Stromal cell of bone marrow (primary cell): ENCODE results near the gene PALLD.

Source experiments
- DNase-seq: peaks from one replicate; pipeline ENCODE4 v3.0.0-alpha.2; 2012; ENCODE audit warnings: low read depth

PALLD gene

DNA sequence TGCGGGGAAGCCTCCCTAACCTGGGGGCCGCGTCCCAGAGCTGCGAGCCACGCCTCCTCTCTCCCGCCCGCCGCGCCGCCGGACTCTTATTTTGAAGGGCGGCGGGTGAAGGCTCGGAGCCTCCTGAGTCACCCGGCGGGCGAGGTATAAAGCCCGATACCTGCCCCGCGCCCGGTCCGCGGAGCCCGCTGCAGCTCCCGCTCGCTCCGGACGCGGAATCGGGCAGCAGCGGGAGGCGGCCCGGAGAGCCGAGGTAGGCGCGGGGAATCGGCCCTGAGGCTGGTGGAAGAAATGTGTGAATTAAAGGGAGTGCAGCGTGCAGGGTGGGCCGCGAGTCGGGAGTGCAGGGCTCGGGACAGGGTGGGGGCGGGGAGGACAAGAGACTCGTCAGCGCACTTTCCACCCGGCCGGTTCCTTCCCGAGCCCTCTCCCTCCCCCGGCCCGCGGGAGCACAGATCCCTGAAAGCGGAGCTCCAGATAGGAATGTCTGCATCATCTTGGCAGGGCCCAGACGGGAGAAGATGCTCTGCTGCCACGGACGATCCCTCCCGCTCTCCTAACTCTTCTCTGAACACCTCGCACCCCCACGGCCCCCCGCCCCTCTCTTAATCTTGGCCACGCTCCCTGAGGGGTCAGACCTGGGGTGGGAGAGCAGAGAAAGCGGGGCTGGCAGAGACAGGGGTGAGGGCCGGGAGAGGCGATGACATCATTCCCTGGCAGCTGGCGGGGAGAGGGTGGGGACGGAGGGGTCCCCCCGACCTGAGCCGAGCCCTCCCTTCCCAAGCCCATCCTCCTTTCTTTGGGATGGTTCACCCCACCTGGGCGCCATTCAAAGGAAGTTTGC is 335.3 kb downstream of the PALLD start:
- peak; percentile 71 for DNase-seq

- DNase-seq, result no peak
Observed at GRCh38 chr4:168832763-168833575, 336.1 kb downstream of the PALLD start.

GRCh38 chr4:168833881-168834280 is 337.0 kb downstream of the PALLD start:
- no peak for DNase-seq

DNA sequence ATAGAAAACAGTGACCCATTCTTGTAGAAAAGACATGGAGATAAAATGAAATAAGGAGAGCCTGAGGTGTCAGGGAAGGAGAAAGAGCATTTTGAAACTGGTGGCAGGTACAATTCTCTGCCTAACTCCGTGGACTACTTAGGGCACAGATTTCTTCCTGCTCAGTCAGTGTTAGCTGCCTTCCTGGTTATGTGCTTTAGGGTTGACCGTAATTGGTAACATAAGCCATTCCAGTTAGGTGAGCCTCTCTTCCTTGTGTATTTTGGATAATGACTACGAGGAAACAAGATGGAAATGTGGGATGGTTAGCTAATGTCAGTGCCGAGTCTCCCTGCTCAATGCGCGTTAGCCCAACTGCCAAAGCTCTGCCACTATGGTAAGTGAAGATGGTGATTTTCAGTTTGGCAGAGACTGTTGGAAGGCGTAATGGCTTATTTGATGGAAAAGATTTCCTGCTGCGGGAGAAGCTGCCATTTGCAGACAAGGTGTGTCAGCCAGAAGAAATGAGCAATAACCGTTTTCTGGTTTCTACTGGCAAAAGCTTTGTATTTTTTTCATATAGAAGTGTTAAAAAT is 339.1 kb downstream of the PALLD start:
- DNase-seq, result no peak

GRCh38 chr4:168836490-168836889 is 339.6 kb downstream of the PALLD start:
- DNase-seq, result no peak

DNA sequence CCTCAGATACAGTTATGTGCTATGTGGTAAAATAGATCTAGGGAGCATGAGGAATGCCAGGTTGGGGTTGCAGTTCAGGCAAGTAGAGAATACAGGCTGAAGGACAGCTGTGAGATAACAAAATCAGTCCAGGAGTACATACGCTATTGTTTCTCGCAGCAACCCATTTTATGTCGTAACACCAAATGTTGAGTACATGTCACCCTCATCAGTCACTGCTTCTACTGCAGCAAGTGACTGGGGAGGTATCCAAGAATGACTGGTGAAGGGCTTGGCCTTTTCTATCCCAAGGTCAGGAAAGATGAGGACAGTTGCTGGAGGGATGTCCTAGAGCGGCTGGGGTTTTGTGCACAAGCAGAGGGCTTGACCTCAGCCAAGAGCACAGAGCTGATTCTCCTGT is 341.1 kb downstream of the PALLD start:
- no peak for DNase-seq

- DNase-seq, result no peak
Observed at GRCh38 chr4:168839758-168840391, 343.0 kb downstream of the PALLD start.

- DNase-seq, result no peak
Observed at GRCh38 chr4:168840392-168840763, 343.5 kb downstream of the PALLD start.

- no peak for DNase-seq
Observed at GRCh38 chr4:168841000-168841671, 344.3 kb downstream of the PALLD start.

- DNase-seq, result no peak
Observed at GRCh38 chr4:168841672-168842019, 344.8 kb downstream of the PALLD start.

DNA sequence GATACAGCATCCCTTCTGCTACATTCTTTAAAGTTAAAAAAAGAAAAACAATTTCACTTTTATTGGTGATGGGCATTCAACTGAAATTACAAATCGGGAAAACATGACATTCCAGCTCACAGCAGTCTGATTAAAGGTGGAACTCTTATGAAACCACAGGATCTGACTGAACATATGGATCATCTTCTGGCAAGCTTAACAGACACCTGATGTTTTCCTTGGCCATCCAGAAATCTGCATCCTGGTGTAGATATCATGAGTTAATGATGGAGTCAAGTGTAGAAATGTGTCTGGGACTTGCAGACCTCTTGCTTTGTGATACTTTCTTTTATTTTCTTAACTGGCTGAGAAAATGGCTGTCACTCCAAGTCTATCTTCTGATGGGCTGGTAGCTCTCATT is 345.3 kb downstream of the PALLD start:
- DNase-seq, result no peak

DNA sequence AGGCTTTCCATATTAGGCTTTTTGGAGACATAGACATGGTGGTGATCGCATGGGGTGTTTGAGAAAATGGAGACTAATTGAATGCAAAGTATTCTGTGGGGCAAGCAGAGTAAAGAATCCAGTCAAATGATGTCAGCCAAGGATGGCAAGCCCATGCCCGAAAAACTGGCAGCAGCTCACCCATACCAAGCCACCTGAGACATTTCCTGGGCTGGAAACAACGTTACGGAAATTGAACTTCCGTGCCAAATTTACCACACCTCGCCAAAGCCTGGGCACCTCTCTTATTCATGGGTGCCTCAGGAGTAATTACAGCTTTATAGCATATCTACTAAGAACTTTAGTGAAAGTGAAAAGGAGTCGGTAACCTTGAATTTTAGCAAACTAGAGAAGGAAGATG is 346.8 kb downstream of the PALLD start:
- DNase-seq, result no peak

DNA sequence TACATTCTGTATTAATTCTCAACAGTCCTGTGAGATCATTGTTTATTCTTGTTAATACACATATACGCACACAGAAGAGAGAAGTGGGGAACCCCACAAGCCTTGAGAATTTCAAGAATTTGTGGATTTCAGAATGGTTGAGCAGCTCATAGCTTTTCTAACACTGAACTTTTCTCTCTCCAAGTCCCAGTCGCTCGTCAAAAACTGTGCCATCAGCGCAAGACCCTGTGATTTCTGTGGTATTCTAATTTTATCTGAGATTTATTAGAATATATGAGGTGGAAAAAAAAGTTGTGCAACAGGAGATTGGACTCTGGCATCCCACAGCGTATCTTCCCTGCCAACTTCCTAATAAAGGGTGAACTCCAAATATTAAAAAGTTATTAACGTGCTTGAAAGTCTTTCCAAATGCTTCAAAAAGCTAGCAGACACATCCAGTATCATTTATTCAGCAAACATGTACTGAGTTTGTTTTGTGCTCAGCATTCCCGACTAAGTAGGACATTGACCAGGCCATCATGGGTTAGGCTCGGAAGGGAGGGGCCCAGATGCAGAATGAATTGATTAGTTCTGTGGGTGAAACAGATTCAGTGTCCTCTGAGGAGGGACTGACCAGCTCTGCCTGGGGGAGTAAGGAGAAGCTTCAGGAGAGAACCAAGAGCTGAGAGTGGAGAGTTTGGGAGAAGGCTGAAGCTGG is 347.6 kb downstream of the PALLD start:
- DNase-seq, result no peak

GRCh38 chr4:168845897-168846296 is 349.0 kb downstream of the PALLD start:
- no peak for DNase-seq

- no peak for DNase-seq
Observed at GRCh38 chr4:168846414-168846813, 349.6 kb downstream of the PALLD start.

- DNase-seq, result no peak
Observed at GRCh38 chr4:168847771-168848502, 351.1 kb downstream of the PALLD start.

DNA sequence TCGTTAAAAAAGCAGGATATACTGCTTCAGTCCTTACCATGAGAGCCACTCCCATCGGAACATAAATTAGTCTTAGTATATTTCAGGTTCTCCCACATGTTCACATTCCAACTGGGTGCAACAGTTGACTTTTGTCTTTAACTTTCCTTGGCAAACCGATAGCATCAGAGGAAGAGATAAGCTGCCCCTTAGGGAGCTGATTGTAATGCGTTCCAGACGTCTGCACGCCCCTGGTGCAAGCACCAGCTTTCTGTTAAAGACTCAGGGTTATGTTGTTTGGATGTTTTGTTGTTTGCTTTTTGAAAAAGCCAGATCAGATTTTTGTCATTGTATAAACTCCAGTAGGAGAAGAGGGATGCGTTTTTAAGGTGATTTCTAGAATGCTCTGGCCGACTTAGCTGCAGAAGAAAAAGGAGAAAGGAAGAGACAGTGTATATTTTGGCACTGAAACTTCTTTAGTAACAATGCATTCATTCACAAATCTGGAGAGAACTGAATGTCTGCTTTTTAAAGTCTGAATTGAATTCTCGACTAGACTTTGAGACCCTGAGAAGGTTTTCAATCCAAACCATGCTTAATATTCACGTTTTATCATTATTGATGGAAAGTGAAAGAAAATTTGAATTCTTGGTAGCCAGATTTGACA is 352.3 kb downstream of the PALLD start:
- no peak for DNase-seq

DNA sequence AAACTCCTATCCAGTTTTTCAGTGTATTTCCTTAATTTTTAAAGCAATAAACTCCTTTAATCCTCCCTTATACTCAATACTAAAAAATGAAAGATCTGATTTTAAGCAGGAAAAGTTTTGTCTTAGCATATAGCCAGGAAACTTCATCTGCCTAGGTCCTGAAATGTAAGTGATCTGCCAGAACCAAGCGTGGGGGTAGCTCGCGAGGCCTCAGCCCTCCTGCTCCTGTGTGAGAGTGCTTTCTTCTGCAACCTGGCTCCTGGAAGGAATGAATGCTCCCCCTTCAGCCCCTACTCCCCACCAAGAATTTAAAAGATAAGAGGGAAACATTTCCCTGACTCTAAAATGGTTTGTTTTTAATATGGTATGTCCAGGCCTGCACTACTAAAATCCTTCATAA is 353.1 kb downstream of the PALLD start:
- DNase-seq, result no peak

- DNase-seq, result no peak
Observed at GRCh38 chr4:168852387-168852786, 355.5 kb downstream of the PALLD start.
